Erythroblast (primary cell): ENCODE measurements around the gene CCDC183.
"Not testable (repeated sequence)": the region's sequence is repeated elsewhere in the genome, so short reads cannot be mapped to it uniquely, and the experiment has no call there.

ENCODE experiments used
- GATA1 ChIP-seq: IDR thresholded peaks from 2 replicates; pipeline ENCODE4 v1.6.1; 2011; ENCODE audit warnings: low read depth, mild to moderate bottlenecking, control low read depth, low read length, moderate library complexity
- POLR2A ChIP-seq: IDR thresholded peaks from 2 replicates; pipeline ENCODE4 v1.6.1; 2011; ENCODE audit warnings: mild to moderate bottlenecking, low read length

DNA sequence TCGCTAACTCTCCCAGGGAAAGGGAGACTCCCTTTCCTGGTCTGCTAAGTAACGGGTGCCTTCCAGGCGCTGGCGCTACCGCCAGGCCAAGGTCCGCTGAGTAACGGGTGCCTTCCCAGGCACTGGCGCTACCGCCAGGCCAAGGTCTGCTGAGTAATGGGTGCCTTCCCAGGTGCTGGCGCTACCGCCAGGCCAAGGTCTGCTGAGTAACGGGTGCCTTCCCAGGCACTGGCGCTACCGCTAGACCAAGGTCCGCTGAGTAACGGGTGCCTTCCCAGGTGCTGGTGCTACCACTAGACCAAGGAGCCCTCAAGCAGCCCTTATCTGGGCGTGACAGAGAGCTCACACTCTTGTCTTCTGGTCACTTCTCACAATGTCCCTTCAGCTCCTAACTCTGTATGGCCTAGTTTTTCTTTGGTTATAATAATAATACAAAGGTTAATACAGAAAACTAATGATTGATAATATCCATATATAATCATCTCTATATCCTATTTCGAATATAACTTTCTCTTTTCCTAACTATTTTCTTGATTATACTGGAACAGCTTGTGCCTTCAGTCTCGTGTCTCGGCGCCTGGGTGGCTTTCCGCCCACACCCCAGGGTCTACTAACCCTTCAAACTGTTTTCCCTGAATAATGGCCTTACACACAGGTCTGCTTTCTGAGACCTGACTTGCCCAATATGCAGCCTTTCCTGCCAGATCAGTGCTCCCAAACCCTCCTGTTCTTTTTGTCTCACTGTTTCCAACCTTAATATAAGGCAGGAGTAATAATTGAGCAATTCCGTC lies 10.4 kb upstream of the CCDC183 start:
- not testable (repeated sequence) for TF ChIP-seq POLR2A, GATA1
